GM12878 (cell line): ENCODE measurements around the gene NMT1. TPM values are rescaled to one million over a fixed set of nuclear protein-coding genes. Genes with fewer than 3 reads are reported as not detected.
A peak's percentile ranks its signal among the peaks of the same experiment; 100 is the strongest.

ENCODE experiments used
- BHLHE40 ChIP-seq, 2 experiments: fragments of 450-650 bp in 1 of 2; IDR thresholded peaks; 2 replicates each; pipeline ENCODE4 v1.6.1; 2011 to 2017; ENCODE audit warnings: low read depth in 2 of 2, borderline replicate concordance in 1 of 2, improper control_type of control experiment in 1 of 2, low read length in 1 of 2, mild to moderate bottlenecking in 1 of 2
- CEBPB ChIP-seq, 2 experiments: fragments of 150-350 bp in 1 of 2; IDR thresholded peaks; 2 replicates each; pipeline ENCODE4 v1.6.1; 2012 to 2014; ENCODE audit warnings: low read depth in 2 of 2, low read length in 2 of 2, borderline replicate concordance in 1 of 2, inconsistent platforms in 1 of 2
- HDAC2 ChIP-seq: fragments of 200-600 bp; sonication (generic); IDR thresholded peaks from 2 replicates; pipeline ENCODE4 v1.6.1; 2017
- JUND ChIP-seq: IDR thresholded peaks from 2 replicates; pipeline ENCODE4 v1.6.1; 2012; ENCODE audit warnings: low read depth, mild to moderate bottlenecking, low read length, improper control_type of control experiment, moderate library complexity
- MTA2 ChIP-seq: fragments of 450-650 bp; IDR thresholded peaks from 2 replicates; pipeline ENCODE4 v1.6.1; 2016; ENCODE audit warnings: low read depth, mild to moderate bottlenecking, moderate library complexity
- MTA3 ChIP-seq: IDR thresholded peaks from 2 replicates; pipeline ENCODE4 v1.6.1; 2012; ENCODE audit warnings: low read length, inconsistent platforms, borderline replicate concordance
- SMAD1 ChIP-seq: fragments of 450-650 bp; IDR thresholded peaks from 2 replicates; pipeline ENCODE4 v1.6.1; 2018; ENCODE audit warnings: mild to moderate bottlenecking, low read depth; ENCODE audit not compliant: partially characterized antibody
- SUZ12 ChIP-seq: fragments of 200-600 bp; sonication (generic); IDR thresholded peaks from one replicate; pipeline ENCODE4 v1.6.1; 2018; ENCODE audit warnings: antibody characterized with exemption, mild to moderate bottlenecking; ENCODE audit not compliant: unreplicated experiment
- ZNF687 ChIP-seq: fragments of 450-650 bp; IDR thresholded peaks from 2 replicates; pipeline ENCODE4 v1.6.1; 2017; ENCODE audit warnings: mild to moderate bottlenecking, moderate library complexity
- ZSCAN29 ChIP-seq: fragments of 450-650 bp; IDR thresholded peaks from 2 replicates; pipeline ENCODE4 v1.6.1; 2017; ENCODE audit warnings: mild to moderate bottlenecking, moderate library complexity
- polyA plus RNA-seq, 11 experiments: library from polyadenylated mRNA; depleted of rRNA in 4 of 11; unstranded in 6 of 11; stranded (reverse) in 5 of 11; fragments of >200 nt; fragmentation: Nextera tagmentation in 4 of 11; fragmentation: Illumina TruSeq in 1 of 11; extraction: Ambion mirVana in 4 of 11; extraction: Trizol in 1 of 11; gene quantifications; 1 replicate in 1 of 11; 2 replicates in 10 of 11; pipeline versions ENCODE4 v1.2.1 to v1.2.3, GENCODE V29; 2011 to 2016; ENCODE audit warnings: inconsistent platforms in 2 of 11, missing spikeins in 2 of 11, low read depth in 1 of 11
- total RNA-seq, 4 experiments: library from RNA; depleted of rRNA in 3 of 4; stranded (reverse); fragments of >200 nt in 3 of 4; fragmentation: Illumina TruSeq in 1 of 4; extraction: Trizol in 1 of 4; gene quantifications; 2 replicates each; pipeline versions ENCODE4 v1.2.1 to v1.2.3, GENCODE V29; 2013 to 2021
- TF ChIP-seq, protein P1 (sequence below): IDR thresholded peaks from 2 replicates; pipeline ENCODE4 v1.6.1; 2011; ENCODE audit warnings: low read depth, mild to moderate bottlenecking, low read length, moderate library complexity, borderline replicate concordance; ENCODE audit errors: extremely low read depth
- TF ChIP-seq, protein P2 (sequence below): fragments of 450-650 bp; IDR thresholded peaks from 2 replicates; pipeline ENCODE4 v1.6.1; 2017; ENCODE audit warnings: borderline replicate concordance
- TF ChIP-seq, protein P3 (sequence below): IDR thresholded peaks from 2 replicates; pipeline ENCODE4 v1.6.1; 2012; ENCODE audit warnings: mild to moderate bottlenecking, low read depth, low read length
- TF ChIP-seq, protein P4 (sequence below): fragments of 450-650 bp; IDR thresholded peaks from 2 replicates; pipeline ENCODE4 v1.6.1; 2017; ENCODE audit warnings: mild to moderate bottlenecking, low read depth, inconsistent platforms; ENCODE audit not compliant: poor library complexity, severe bottlenecking

NMT1 gene
- total and polyA plus RNA-seq, 10 of the 15 experiments (the other 5 are each of a cell fraction or from before 2014, with no cell fraction given), result 96.7 to 395 (median 222) TPM

DNA sequence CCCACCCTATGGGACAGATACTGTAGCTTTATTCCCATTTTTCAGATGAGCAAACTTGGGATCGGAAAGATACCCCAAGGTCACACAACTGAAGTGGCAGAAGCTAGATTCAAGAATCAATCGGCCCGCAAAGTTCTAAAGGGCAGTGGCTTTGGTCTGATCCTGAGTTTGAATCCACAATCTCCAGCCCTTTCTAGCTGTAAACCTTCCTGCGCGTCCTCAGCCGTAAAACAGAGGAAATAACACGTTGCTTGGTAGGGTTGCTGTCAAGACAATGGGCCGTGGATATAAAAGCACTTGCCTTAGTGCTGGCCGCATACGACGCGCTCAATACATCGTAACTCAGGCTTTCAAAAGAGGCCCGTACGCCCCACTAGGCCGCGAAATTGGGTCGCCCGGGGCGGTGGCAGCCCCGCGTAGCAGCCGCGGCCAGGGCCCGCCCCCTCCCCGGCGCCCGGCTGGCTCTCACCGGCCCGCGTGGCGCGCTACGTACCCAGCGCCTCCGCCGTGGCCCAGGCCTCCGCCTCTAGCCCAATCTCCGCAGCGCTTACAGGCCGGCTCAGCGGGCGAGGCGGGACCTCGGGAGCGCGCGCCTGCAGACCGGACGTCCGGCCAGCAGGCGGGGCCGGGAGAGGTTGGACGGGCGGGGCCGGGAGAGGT, 9.9 kb upstream of the NMT1 start, which contains the start of gene DCAKD (continued):
- TF ChIP-seq SUZ12, result no peak
- TF ChIP-seq, protein P1, sequence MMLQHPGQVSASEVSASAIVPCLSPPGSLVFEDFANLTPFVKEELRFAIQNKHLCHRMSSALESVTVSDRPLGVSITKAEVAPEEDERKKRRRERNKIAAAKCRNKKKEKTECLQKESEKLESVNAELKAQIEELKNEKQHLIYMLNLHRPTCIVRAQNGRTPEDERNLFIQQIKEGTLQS, result no peak
- no peak for TF ChIP-seq JUND
- TF ChIP-seq HDAC2, result no peak
- 0 out of 2 replicates have a peak, but pooled peaks have one; percentile 41 for TF ChIP-seq ZSCAN29
- no peak for TF ChIP-seq MTA3
- peak; percentile 85 for TF ChIP-seq ZNF687
- TF ChIP-seq, protein P2, sequence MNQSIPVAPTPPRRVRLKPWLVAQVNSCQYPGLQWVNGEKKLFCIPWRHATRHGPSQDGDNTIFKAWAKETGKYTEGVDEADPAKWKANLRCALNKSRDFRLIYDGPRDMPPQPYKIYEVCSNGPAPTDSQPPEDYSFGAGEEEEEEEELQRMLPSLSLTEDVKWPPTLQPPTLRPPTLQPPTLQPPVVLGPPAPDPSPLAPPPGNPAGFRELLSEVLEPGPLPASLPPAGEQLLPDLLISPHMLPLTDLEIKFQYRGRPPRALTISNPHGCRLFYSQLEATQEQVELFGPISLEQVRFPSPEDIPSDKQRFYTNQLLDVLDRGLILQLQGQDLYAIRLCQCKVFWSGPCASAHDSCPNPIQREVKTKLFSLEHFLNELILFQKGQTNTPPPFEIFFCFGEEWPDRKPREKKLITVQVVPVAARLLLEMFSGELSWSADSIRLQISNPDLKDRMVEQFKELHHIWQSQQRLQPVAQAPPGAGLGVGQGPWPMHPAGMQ, result no peak
- TF ChIP-seq SMAD1, result no peak
- peak in 1 of 2 experiments; percentile 60; a peak in 2 of 4 replicates for TF ChIP-seq BHLHE40 (IDR thresholded peaks at IDR 0.05; ENCODE audit: borderline replicate concordance in 1 of 2, low read depth in 2 of 2, low read length in 1 of 2)
- TF ChIP-seq, protein P3, sequence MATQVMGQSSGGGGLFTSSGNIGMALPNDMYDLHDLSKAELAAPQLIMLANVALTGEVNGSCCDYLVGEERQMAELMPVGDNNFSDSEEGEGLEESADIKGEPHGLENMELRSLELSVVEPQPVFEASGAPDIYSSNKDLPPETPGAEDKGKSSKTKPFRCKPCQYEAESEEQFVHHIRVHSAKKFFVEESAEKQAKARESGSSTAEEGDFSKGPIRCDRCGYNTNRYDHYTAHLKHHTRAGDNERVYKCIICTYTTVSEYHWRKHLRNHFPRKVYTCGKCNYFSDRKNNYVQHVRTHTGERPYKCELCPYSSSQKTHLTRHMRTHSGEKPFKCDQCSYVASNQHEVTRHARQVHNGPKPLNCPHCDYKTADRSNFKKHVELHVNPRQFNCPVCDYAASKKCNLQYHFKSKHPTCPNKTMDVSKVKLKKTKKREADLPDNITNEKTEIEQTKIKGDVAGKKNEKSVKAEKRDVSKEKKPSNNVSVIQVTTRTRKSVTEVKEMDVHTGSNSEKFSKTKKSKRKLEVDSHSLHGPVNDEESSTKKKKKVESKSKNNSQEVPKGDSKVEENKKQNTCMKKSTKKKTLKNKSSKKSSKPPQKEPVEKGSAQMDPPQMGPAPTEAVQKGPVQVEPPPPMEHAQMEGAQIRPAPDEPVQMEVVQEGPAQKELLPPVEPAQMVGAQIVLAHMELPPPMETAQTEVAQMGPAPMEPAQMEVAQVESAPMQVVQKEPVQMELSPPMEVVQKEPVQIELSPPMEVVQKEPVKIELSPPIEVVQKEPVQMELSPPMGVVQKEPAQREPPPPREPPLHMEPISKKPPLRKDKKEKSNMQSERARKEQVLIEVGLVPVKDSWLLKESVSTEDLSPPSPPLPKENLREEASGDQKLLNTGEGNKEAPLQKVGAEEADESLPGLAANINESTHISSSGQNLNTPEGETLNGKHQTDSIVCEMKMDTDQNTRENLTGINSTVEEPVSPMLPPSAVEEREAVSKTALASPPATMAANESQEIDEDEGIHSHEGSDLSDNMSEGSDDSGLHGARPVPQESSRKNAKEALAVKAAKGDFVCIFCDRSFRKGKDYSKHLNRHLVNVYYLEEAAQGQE, result no peak
- TF ChIP-seq, protein P4, sequence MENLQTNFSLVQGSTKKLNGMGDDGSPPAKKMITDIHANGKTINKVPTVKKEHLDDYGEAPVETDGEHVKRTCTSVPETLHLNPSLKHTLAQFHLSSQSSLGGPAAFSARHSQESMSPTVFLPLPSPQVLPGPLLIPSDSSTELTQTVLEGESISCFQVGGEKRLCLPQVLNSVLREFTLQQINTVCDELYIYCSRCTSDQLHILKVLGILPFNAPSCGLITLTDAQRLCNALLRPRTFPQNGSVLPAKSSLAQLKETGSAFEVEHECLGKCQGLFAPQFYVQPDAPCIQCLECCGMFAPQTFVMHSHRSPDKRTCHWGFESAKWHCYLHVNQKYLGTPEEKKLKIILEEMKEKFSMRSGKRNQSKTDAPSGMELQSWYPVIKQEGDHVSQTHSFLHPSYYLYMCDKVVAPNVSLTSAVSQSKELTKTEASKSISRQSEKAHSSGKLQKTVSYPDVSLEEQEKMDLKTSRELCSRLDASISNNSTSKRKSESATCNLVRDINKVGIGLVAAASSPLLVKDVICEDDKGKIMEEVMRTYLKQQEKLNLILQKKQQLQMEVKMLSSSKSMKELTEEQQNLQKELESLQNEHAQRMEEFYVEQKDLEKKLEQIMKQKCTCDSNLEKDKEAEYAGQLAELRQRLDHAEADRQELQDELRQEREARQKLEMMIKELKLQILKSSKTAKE, result no peak
- no peak for TF ChIP-seq CEBPB (IDR thresholded peaks at IDR 0.05; ENCODE audit: borderline replicate concordance in 1 of 2, low read depth in 2 of 2, low read length in 2 of 2)
- no peak for TF ChIP-seq MTA2
